HepG2 (cell line): ENCODE data around the gene B4GALT7. TPM values are rescaled to one million over a fixed set of nuclear protein-coding genes. Genes with fewer than 3 reads are reported as not detected.

Experiments
- BCL3 ChIP-seq: sonication (generic); formaldehyde crosslinking; IDR thresholded peaks from 2 replicates; pipeline ENCODE4 v1.5.1; 2020; ENCODE audit warnings: mild to moderate bottlenecking, missing genetic modification reagents, moderate library complexity
- NR2F1 ChIP-seq, 2 experiments: fragments of 450-650 bp in 1 of 2; formaldehyde crosslinking in 1 of 2; IDR thresholded peaks; 2 replicates each; pipeline versions ENCODE4 v1.5.0 to v1.6.1; 2016 to 2020; ENCODE audit warnings: mild to moderate bottlenecking in 1 of 2, missing compliant biosample characterization in 1 of 2, missing genetic modification reagents in 1 of 2, moderate library complexity in 1 of 2
- SRSF1 ChIP-seq: fragments of 200-400 bp; formaldehyde crosslinking; optimal IDR thresholded peaks from 2 replicates; pipeline ENCODE3; 2017; ENCODE audit warnings: mild to moderate bottlenecking, low read depth, low read length, moderate library complexity
- THYN1 ChIP-seq: sonication (generic); formaldehyde crosslinking; IDR thresholded peaks from 2 replicates; pipeline ENCODE4 v1.8.1; 2023; ENCODE audit warnings: low read depth, mild to moderate bottlenecking, moderate library complexity, missing genetic modification reagents, borderline replicate concordance
- TIGD3 ChIP-seq: sonication (generic); formaldehyde crosslinking; IDR thresholded peaks from 2 replicates; pipeline ENCODE4 v1.5.1; 2020; ENCODE audit warnings: mild to moderate bottlenecking, missing genetic modification reagents, borderline replicate concordance
- ZNF891 ChIP-seq: sonication (generic); formaldehyde crosslinking; IDR thresholded peaks from 2 replicates; pipeline ENCODE4 v1.5.0; 2020; ENCODE audit warnings: mild to moderate bottlenecking, missing genetic modification reagents
- ZSCAN5A ChIP-seq: sonication (generic); formaldehyde crosslinking; IDR thresholded peaks from 2 replicates; pipeline ENCODE4 v1.8.0; 2022; ENCODE audit warnings: mild to moderate bottlenecking, missing genetic modification reagents, borderline replicate concordance
- ZUFSP ChIP-seq: sonication (generic); formaldehyde crosslinking; IDR thresholded peaks from 2 replicates; pipeline ENCODE4 v1.9.0; 2021; ENCODE audit warnings: missing genetic modification reagents, mild to moderate bottlenecking, borderline replicate concordance
- polyA plus RNA-seq, 8 experiments: library from polyadenylated mRNA; depleted of rRNA in 3 of 8; stranded (reverse) in 7 of 8; unstranded in 1 of 8; fragments of >200 nt; fragmentation: Illumina TruSeq in 4 of 8; extraction: Trizol in 4 of 8; gene quantifications; 2 replicates each; pipeline versions ENCODE4 v1.2.1 to v1.2.3, GENCODE V29; 2011 to 2016; ENCODE audit warnings: low read depth in 4 of 8, missing spikeins in 1 of 8, mixed read lengths in 1 of 8; ENCODE audit not compliant: insufficient read depth in 1 of 8
- total RNA-seq, 5 experiments: library from RNA; depleted of rRNA; stranded (reverse); fragments of >200 nt; fragmentation: Illumina TruSeq; extraction: Trizol; gene quantifications; 2 replicates each; pipeline ENCODE4 v1.2.3, GENCODE V29; 2016; ENCODE audit warnings: low read depth in 1 of 5

The B4GALT7 gene
- total and polyA plus RNA-seq, 2 of the 13 experiments (the other 11 are each of a cell fraction or from before 2014, with no cell fraction given): 16.4 to 20.5 TPM

GRCh38 chr5:177602458-177602830, 2.5 kb downstream of the B4GALT7 start (continued):
- TF ChIP-seq ZUFSP: no peak
- TF ChIP-seq NR2F1 (CRISPR knock-in tag; IDR thresholded peaks at IDR 0.05): no peak
- no peak for TF ChIP-seq BCL3 (CRISPR knock-in tag)
- no peak for TF ChIP-seq SRSF1
- no peak for TF ChIP-seq ZSCAN5A (CRISPR knock-in tag)
- TF ChIP-seq ZNF891 (CRISPR knock-in tag): no peak
- TF ChIP-seq TIGD3 (CRISPR knock-in tag): no peak
- TF ChIP-seq THYN1 (CRISPR knock-in tag): no peak
